ENCODE measurements around the gene MCM10.

DNA sequence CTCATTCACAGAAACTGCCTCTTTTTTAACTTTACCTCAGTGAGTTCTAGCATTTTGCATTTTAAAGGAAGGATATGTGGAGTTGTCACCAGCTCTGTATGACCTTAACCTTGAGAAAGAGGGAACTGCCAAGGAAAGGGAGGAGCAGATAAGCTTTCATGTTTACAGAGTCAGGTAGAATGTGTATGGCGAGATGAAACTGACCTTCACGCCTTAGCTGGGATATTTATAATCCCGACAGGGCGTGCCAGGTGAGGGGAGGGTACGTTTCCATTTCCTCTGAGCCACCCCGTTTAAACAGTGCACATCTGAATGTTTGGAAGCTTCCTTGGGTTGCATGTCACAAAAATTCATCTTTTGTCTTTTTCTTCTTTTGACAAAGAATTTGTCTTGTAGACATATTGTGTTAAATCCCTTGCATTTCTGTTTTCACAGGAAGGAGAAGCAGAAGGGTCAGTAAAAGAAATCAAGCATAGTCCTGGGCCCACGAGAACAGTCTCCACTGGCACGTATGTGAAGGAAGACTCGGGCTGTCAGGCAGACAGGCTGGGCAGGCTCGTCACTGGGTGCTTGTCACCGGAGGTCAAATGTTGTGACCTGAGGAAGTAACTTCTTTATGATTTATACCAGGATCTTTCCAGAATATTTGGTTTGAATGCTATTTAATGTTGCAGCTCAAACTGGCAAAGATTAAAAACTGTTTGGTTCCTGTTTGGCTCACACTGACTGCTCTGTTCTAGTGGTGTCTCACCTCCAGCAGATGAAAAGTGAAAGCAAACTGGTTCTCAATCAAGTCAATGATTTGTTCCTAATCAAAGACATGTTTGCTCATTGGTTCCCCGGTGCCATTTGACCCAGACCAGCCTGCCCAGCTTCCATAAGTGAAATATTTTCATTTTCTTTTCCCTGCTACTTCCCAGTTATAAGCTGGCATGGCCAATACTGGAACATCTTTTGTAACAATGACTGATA, 45.2 kb upstream of the MCM10 start:
- TF ChIP-seq EP300 (IDR thresholded peaks at IDR 0.05) = no peak
- TF ChIP-seq, protein P1, sequence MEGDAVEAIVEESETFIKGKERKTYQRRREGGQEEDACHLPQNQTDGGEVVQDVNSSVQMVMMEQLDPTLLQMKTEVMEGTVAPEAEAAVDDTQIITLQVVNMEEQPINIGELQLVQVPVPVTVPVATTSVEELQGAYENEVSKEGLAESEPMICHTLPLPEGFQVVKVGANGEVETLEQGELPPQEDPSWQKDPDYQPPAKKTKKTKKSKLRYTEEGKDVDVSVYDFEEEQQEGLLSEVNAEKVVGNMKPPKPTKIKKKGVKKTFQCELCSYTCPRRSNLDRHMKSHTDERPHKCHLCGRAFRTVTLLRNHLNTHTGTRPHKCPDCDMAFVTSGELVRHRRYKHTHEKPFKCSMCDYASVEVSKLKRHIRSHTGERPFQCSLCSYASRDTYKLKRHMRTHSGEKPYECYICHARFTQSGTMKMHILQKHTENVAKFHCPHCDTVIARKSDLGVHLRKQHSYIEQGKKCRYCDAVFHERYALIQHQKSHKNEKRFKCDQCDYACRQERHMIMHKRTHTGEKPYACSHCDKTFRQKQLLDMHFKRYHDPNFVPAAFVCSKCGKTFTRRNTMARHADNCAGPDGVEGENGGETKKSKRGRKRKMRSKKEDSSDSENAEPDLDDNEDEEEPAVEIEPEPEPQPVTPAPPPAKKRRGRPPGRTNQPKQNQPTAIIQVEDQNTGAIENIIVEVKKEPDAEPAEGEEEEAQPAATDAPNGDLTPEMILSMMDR (IDR thresholded peaks at IDR 0.05) = no peak
